Loucy (cell line): Measurements from ENCODE around the gene SPNS1.

ENCODE experiments used
- EZH2phosphoT487 ChIP-seq: fragments of 200-600 bp; IDR thresholded peaks from 2 replicates; pipeline ENCODE4 v1.6.1; 2018; ENCODE audit warnings: antibody characterized with exemption, mild to moderate bottlenecking, moderate library complexity, borderline replicate concordance
- TF ChIP-seq, protein P1 (sequence below): fragments of 200-600 bp; sonication (generic); conservative IDR thresholded peaks from 2 replicates; pipeline ENCODE4 v1.5.1; 2014; ENCODE audit warnings: mild to moderate bottlenecking, antibody characterized with exemption, low read length

DNA sequence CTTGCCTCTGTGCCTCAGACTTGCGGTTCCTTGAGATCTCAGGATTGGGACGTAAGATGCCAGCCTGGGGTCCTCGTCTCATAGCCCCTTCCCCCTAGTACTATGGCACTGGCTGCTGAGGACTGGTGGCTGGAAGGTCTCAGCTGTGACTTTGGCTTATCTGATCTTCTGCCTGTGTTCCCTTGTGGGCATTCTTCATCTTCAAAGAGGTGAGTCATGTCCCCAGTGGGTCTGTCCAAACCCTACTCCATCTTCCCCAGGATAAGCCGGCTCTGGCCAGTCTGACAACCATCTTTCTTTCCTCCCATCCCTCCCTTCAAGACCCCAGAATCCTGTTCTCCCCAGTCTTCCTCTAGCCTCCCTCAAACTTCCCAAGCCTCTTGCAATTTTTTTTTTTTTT lies 39.2 kb upstream of the SPNS1 start:
- TF ChIP-seq, protein P1, sequence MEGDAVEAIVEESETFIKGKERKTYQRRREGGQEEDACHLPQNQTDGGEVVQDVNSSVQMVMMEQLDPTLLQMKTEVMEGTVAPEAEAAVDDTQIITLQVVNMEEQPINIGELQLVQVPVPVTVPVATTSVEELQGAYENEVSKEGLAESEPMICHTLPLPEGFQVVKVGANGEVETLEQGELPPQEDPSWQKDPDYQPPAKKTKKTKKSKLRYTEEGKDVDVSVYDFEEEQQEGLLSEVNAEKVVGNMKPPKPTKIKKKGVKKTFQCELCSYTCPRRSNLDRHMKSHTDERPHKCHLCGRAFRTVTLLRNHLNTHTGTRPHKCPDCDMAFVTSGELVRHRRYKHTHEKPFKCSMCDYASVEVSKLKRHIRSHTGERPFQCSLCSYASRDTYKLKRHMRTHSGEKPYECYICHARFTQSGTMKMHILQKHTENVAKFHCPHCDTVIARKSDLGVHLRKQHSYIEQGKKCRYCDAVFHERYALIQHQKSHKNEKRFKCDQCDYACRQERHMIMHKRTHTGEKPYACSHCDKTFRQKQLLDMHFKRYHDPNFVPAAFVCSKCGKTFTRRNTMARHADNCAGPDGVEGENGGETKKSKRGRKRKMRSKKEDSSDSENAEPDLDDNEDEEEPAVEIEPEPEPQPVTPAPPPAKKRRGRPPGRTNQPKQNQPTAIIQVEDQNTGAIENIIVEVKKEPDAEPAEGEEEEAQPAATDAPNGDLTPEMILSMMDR = no peak
- TF ChIP-seq EZH2phosphoT487 = no peak
